H9 (cell line): ENCODE results near the gene CCNG1. TPM values are rescaled to one million over a fixed set of nuclear protein-coding genes. Genes with fewer than 3 reads are reported as not detected.

Experiments used
- DNase-seq: peaks from one replicate; pipeline ENCODE4 v3.0.0-alpha.2; 2017
- H2AFZ ChIP-seq: one replicate; pipeline ENCODE4 v1.6.1; 2013; ENCODE audit warnings: mild to moderate bottlenecking, low read length, control low read depth, moderate library complexity
- H2AK5ac ChIP-seq: 2 replicates; pipeline ENCODE4 v1.6.1; 2013; ENCODE audit warnings: low read length, control low read depth, mixed read lengths; ENCODE audit not compliant: insufficient read length
- H2BK120ac ChIP-seq: one replicate; pipeline ENCODE4 v1.6.1; 2013; ENCODE audit warnings: low read depth, mild to moderate bottlenecking, low read length, control low read depth, inconsistent platforms; ENCODE audit not compliant: poor library complexity, severe bottlenecking
- H2BK12ac ChIP-seq: 2 replicates; pipeline ENCODE4 v1.6.1; 2013; ENCODE audit warnings: low read length, control low read depth, mixed read lengths, low read depth; ENCODE audit not compliant: insufficient read length
- H2BK15ac ChIP-seq: 2 replicates; pipeline ENCODE4 v1.6.1; 2013; ENCODE audit warnings: low read depth, low read length, control low read depth
- H2BK20ac ChIP-seq: one replicate; pipeline ENCODE4 v1.6.1; 2013; ENCODE audit warnings: low read depth, mild to moderate bottlenecking, low read length, control low read depth, inconsistent platforms; ENCODE audit not compliant: poor library complexity, severe bottlenecking
- H2BK5ac ChIP-seq: 2 replicates; pipeline ENCODE4 v1.6.1; 2013; ENCODE audit warnings: low read length, control low read depth, mixed read lengths; ENCODE audit not compliant: insufficient read length
- H3K14ac ChIP-seq: 2 replicates; pipeline ENCODE4 v1.6.1; 2013; ENCODE audit warnings: low read length, control low read depth; ENCODE audit not compliant: insufficient read depth
- H3K18ac ChIP-seq: 2 replicates; pipeline ENCODE4 v1.6.1; 2013; ENCODE audit warnings: low read depth, mild to moderate bottlenecking, mixed read lengths, low read length, control low read depth; ENCODE audit not compliant: insufficient read length
- H3K23ac ChIP-seq: 2 replicates; pipeline ENCODE4 v1.6.1; 2013; ENCODE audit warnings: low read length, control low read depth, mixed read lengths, low read depth; ENCODE audit not compliant: insufficient read length
- H3K23me2 ChIP-seq: 2 replicates; pipeline ENCODE4 v1.6.1; 2013; ENCODE audit warnings: low read depth, mild to moderate bottlenecking, mixed read lengths, low read length, control low read depth; ENCODE audit not compliant: insufficient read length, poor library complexity, severe bottlenecking
- H3K27ac ChIP-seq: 2 replicates; pipeline ENCODE4 v1.5.1; 2013; ENCODE audit warnings: low read length, control low read depth, mixed read lengths, low read depth; ENCODE audit not compliant: insufficient read length
- H3K27me3 ChIP-seq: 2 replicates; pipeline ENCODE4 v1.6.1; 2013; ENCODE audit warnings: low read length, control low read depth, inconsistent platforms; ENCODE audit not compliant: insufficient read depth
- H3K4ac ChIP-seq: 2 replicates; pipeline ENCODE4 v1.6.1; 2013; ENCODE audit warnings: low read depth, mild to moderate bottlenecking, control low read depth, inconsistent platforms, low read length, moderate library complexity
- H3K4me1 ChIP-seq: 2 replicates; pipeline ENCODE4 v1.6.1; 2013; ENCODE audit warnings: low read length, control low read depth, inconsistent platforms; ENCODE audit not compliant: insufficient read depth
- H3K4me2 ChIP-seq: 2 replicates; pipeline ENCODE4 v1.6.1; 2013; ENCODE audit warnings: low read length, control low read depth, mixed read lengths; ENCODE audit not compliant: insufficient read length, insufficient read depth
- H3K56ac ChIP-seq: 2 replicates; pipeline ENCODE4 v1.6.1; 2013; ENCODE audit warnings: low read depth, mild to moderate bottlenecking, mixed read lengths, low read length, control low read depth; ENCODE audit not compliant: insufficient read length
- H3K79me1 ChIP-seq: 2 replicates; pipeline ENCODE4 v1.6.1; 2013; ENCODE audit warnings: low read depth, mild to moderate bottlenecking, moderate library complexity, low read length, control low read depth, inconsistent platforms; ENCODE audit not compliant: insufficient read depth, poor library complexity, severe bottlenecking
- H3K79me2 ChIP-seq: 2 replicates; pipeline ENCODE4 v1.6.1; 2013; ENCODE audit warnings: low read length, control low read depth, inconsistent platforms; ENCODE audit not compliant: insufficient read depth
- H3K9ac ChIP-seq: 2 replicates; pipeline ENCODE4 v1.6.1; 2013; ENCODE audit warnings: low read length, control low read depth, mixed read lengths; ENCODE audit not compliant: insufficient read length; ENCODE audit errors: extremely low read depth
- H3K9me3 ChIP-seq: one replicate; pipeline ENCODE4 v1.6.1; 2013; ENCODE audit warnings: low read depth, low read length, inconsistent platforms; ENCODE audit not compliant: control insufficient read depth
- H3T11ph ChIP-seq: one replicate; pipeline ENCODE4 v1.6.1; 2013; ENCODE audit warnings: mild to moderate bottlenecking, low read length, control low read depth, inconsistent platforms
- H4K20me1 ChIP-seq: one replicate; pipeline ENCODE4 v1.6.1; 2013; ENCODE audit not compliant: control insufficient read depth, insufficient read length, insufficient read depth
- H4K5ac ChIP-seq: 2 replicates; pipeline ENCODE4 v1.6.1; 2013; ENCODE audit warnings: low read depth, mild to moderate bottlenecking, mixed read lengths, low read length, control low read depth; ENCODE audit not compliant: insufficient read length
- H4K8ac ChIP-seq: replicated peaks from 2 replicates; pipeline ENCODE4 v1.6.1; 2013; ENCODE audit warnings: low read length, control low read depth, mixed read lengths, low read depth; ENCODE audit not compliant: insufficient read length
- H4K91ac ChIP-seq: 2 replicates; pipeline ENCODE4 v1.6.1; 2013; ENCODE audit warnings: low read depth, mild to moderate bottlenecking, moderate library complexity, mixed read lengths, low read length, control low read depth; ENCODE audit not compliant: insufficient read length
- H3K27ac Mint-ChIP-seq, 3 experiments: 2 replicates in 2 of 3; 3 replicates in 1 of 3; pipeline ENCODE4 v1.8.0; 2020 to 2021; ENCODE audit warnings: mixed read lengths in 3 of 3, mild to moderate bottlenecking in 1 of 3, moderate library complexity in 1 of 3
- H3K27me3 Mint-ChIP-seq: 2 replicates; pipeline ENCODE4 v1.8.0; 2021; ENCODE audit warnings: low read depth, mild to moderate bottlenecking, moderate library complexity, mixed read lengths
- H3K36me3 Mint-ChIP-seq, 3 experiments: 2 replicates in 2 of 3; 3 replicates in 1 of 3; pipeline ENCODE4 v1.8.0; 2020 to 2021; ENCODE audit warnings: low read depth in 3 of 3, mixed read lengths in 3 of 3; ENCODE audit not compliant: insufficient read depth in 1 of 3
- H3K4me1 Mint-ChIP-seq, 2 experiments: 2 replicates each; pipeline ENCODE4 v1.8.0; 2020; ENCODE audit warnings: mixed read lengths in 2 of 2
- H3K4me3 Mint-ChIP-seq, 2 experiments: 2 replicates in 1 of 2; 3 replicates in 1 of 2; pipeline ENCODE4 v1.8.0; 2020 to 2021; ENCODE audit warnings: mild to moderate bottlenecking in 2 of 2, mixed read lengths in 2 of 2, moderate library complexity in 1 of 2
- H3K9me3 Mint-ChIP-seq, 2 experiments: 2 replicates in 1 of 2; 3 replicates in 1 of 2; pipeline ENCODE4 v1.8.0; 2020; ENCODE audit warnings: mild to moderate bottlenecking in 2 of 2, mixed read lengths in 2 of 2, moderate library complexity in 1 of 2
- CTCF ChIP-seq: fragments of 200-600 bp; sonication (generic); conservative IDR thresholded peaks from 3 replicates; pipeline ENCODE4 v1.8.0; 2021; ENCODE audit warnings: antibody characterized with exemption, mild to moderate bottlenecking
- WGBS: extraction: QIAGEN DNeasy Blood & Tissue Kit; methylation state at CpG from one replicate; pipeline ENCODE4 v1.1.7; 2013; ENCODE audit warnings: missing lambda C conversion rate, low lambda C conversion rate, mixed read lengths; ENCODE audit not compliant: insufficient read length; ENCODE audit errors: extremely low coverage; 5-methylcytosine and 5-hydroxymethylcytosine counted together
- total RNA-seq: library from RNA; stranded (reverse); gene quantifications from 2 replicates; pipeline ENCODE4 v1.2.1, GENCODE V29; 2021

The CCNG1 gene
- total RNA-seq, 1 experiment from 2014 or later, result 521 TPM

DNA sequence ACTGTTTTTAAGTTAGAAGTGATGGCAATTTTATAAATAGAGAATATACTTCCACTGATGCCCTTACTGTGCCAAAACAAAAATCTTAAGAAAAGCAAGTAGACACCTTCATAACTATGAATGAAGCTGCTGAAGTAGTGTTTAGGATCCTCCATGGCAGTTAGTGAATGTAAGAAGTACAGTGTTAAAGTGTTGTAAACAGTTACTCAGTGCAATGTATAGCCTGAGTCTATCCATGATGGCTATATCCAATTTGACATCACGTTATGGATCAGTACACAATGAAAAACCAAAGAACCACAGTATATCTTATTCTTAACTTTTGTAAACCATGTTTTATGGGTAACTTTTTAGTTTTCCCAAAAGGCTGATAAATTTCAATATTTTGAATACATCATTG lies 7.1 kb downstream of the CCNG1 start:
- TF ChIP-seq CTCF, result no peak

More for the DNA sequence above, 7.1 kb downstream of the CCNG1 start:
- Histone ChIP-seq H2BK15ac (no peak overlapping the region), H3K4me1 (no peaks in the 10 kb centered on the region), H4K91ac (no peak overlapping the region), H4K20me1 (no peaks in the 10 kb centered on the region), H2AFZ (no peak overlapping the region), H3K27me3 (no peaks in the 10 kb centered on the region), H3K56ac (no peak overlapping the region), H3K23ac (no peak overlapping the region), H3K14ac (no peak overlapping the region), H3K9me3 (no peaks in the 10 kb centered on the region), H4K5ac (no peak overlapping the region), H3K27ac (no peak overlapping the region), H2AK5ac (no peak overlapping the region), H2BK12ac (no peak overlapping the region), H2BK120ac (no peak overlapping the region), H2BK20ac (no peak overlapping the region), H3K79me2 (peaks cover 3% of the 10 kb centered on the region; the same call in 1 of the 2 replicates), H3T11ph (no peak overlapping the region), H3K79me1 (no peaks in the 10 kb centered on the region), H3K23me2 (no peaks in the 10 kb centered on the region), H2BK5ac (no peak overlapping the region), H3K4me2 (no peak overlapping the region), H3K9ac (no peak overlapping the region), H3K4ac (no peak overlapping the region), H3K18ac (no peak overlapping the region), H4K8ac (no peak overlapping the region)
- DNase-seq, result no peak
- no peaks in the 10 kb centered on the region for H3K9me3 Mint-ChIP-seq
- peaks cover 49 to 93% (median 88%) of the 10 kb centered on the region in 3 experiments for H3K36me3 Mint-ChIP-seq
- H3K4me1 Mint-ChIP-seq, result peaks cover 14 to 15% of the 10 kb centered on the region in 2 experiments; a peak in 3 of 4 replicates
- H3K27me3 Mint-ChIP-seq, result no peaks in the 10 kb centered on the region
- no CpG with 5 or more reads among the region's 1 CpG for WGBS
- H3K4me3 Mint-ChIP-seq, result no peak overlapping the region
- 0 out of 7 replicates have a peak overlapping the region, but pooled peaks of 1 of the 3 experiments have one; percentile 13 for H3K27ac Mint-ChIP-seq
